Skeletal muscle satellite cell (primary cell): ENCODE data around the gene PTPRG.

ENCODE experiments used
- H3K27me3 ChIP-seq: 2 replicates; pipeline ENCODE4 v1.7.0; 2013; ENCODE audit warnings: low read length; ENCODE audit not compliant: control insufficient read depth, insufficient read depth
- H3K36me3 ChIP-seq: 2 replicates; pipeline ENCODE4 v1.7.0; 2013; ENCODE audit warnings: mild to moderate bottlenecking, control low read depth, low read length; ENCODE audit not compliant: insufficient read depth
- H3K4me1 ChIP-seq: 2 replicates; pipeline ENCODE4 v1.7.0; 2013; ENCODE audit warnings: low read length; ENCODE audit not compliant: control insufficient read depth, insufficient read depth
- H3K4me2 ChIP-seq: 2 replicates; pipeline ENCODE4 v1.7.0; 2013; ENCODE audit warnings: mild to moderate bottlenecking, low read length
- H3K4me3 ChIP-seq: 2 replicates; pipeline ENCODE4 v1.7.0; 2013; ENCODE audit warnings: low read length
- H3K9ac ChIP-seq: 2 replicates; pipeline ENCODE4 v1.7.0; 2013; ENCODE audit warnings: mild to moderate bottlenecking, low read depth, low read length, moderate library complexity
- H3K9me3 ChIP-seq: replicated peaks from 2 replicates; pipeline ENCODE4 v1.7.0; 2013; ENCODE audit warnings: mild to moderate bottlenecking, control low read depth, low read length

PTPRG gene

DNA sequence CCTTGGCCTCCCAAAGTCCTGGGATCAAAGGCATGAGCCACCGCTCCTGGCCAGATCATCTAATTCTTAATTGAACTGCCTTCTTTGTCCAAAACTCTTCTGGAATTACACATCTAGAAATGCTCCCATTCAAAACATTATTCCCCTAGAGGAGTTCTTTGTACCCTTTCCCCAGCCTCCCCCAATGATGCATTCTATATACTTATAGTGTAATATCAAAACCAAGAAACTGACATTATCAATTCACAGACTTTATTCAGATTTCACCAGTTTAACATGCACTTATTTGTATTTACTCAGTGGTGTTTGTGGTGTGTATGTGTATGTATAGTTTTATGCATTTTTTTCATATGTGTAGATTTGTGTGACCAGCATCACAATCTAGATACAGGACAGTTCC lies 85.0 kb downstream of the PTPRG start:
- Histone ChIP-seq H3K27me3 (no peaks in the 10 kb centered on the region), H3K36me3 (no peaks in the 10 kb centered on the region), H3K4me3 (no peak overlapping the region), H3K9me3 (peaks cover 5% of the 10 kb centered on the region), H3K4me1 (peaks cover 17% of the 10 kb centered on the region), H3K4me2 (no peak overlapping the region), H3K9ac (no peak overlapping the region)

- H3K27me3 ChIP-seq: no peaks in the 10 kb centered on the region
- H3K9ac ChIP-seq: no peak overlapping the region
- no peak overlapping the region for H3K4me3 ChIP-seq
- H3K9me3 ChIP-seq: peaks cover 5% of the 10 kb centered on the region
- H3K4me2 ChIP-seq: no peak overlapping the region
- no peaks in the 10 kb centered on the region for H3K36me3 ChIP-seq
- H3K4me1 ChIP-seq: peaks cover 17% of the 10 kb centered on the region
Observed at GRCh38 chr3:61646851-61647525, 85.6 kb downstream of the PTPRG start.

DNA sequence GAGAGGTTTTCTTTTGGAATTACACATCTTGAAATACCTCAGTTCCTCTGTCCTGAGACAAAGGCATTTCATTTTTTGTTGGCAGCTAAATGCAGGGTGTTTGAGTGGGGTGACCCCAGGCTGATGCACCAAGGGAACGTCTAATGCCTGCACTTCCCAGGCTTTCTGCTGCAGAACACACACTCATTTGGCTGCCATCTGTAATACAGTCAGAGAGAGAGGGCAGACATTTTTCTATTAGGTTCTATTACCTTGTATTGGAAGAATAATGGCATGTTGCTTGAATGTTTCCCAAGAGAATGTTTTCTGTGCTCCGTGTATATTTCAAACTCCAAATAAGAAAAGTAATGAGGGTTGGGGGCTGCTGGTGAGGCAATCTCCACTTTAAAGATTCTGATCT lies 87.1 kb downstream of the PTPRG start:
- Histone ChIP-seq H3K4me2 (no peak overlapping the region), H3K4me3 (no peak overlapping the region), H3K9ac (no peak overlapping the region), H3K27me3 (no peaks in the 10 kb centered on the region), H3K9me3 (peaks cover 5% of the 10 kb centered on the region), H3K4me1 (peaks cover 14% of the 10 kb centered on the region), H3K36me3 (no peaks in the 10 kb centered on the region)

- H3K36me3 ChIP-seq: no peaks in the 10 kb centered on the region
- H3K4me3 ChIP-seq: no peak overlapping the region
- H3K9me3 ChIP-seq: peaks cover 5% of the 10 kb centered on the region
- no peaks in the 10 kb centered on the region for H3K27me3 ChIP-seq
- H3K9ac ChIP-seq: no peak overlapping the region
- peaks cover 14% of the 10 kb centered on the region for H3K4me1 ChIP-seq
- H3K4me2 ChIP-seq: no peak overlapping the region
Observed at GRCh38 chr3:61649381-61650170, 88.2 kb downstream of the PTPRG start.

- H3K9me3 ChIP-seq: peaks cover 2% of the 10 kb centered on the region
- no peak overlapping the region for H3K4me2 ChIP-seq
- no peaks in the 10 kb centered on the region for H3K27me3 ChIP-seq
- peaks cover 14% of the 10 kb centered on the region for H3K4me1 ChIP-seq
- no peak overlapping the region for H3K9ac ChIP-seq
- H3K4me3 ChIP-seq: no peak overlapping the region
- H3K36me3 ChIP-seq: no peaks in the 10 kb centered on the region
Observed at GRCh38 chr3:61650276-61650675, 88.9 kb downstream of the PTPRG start.

DNA sequence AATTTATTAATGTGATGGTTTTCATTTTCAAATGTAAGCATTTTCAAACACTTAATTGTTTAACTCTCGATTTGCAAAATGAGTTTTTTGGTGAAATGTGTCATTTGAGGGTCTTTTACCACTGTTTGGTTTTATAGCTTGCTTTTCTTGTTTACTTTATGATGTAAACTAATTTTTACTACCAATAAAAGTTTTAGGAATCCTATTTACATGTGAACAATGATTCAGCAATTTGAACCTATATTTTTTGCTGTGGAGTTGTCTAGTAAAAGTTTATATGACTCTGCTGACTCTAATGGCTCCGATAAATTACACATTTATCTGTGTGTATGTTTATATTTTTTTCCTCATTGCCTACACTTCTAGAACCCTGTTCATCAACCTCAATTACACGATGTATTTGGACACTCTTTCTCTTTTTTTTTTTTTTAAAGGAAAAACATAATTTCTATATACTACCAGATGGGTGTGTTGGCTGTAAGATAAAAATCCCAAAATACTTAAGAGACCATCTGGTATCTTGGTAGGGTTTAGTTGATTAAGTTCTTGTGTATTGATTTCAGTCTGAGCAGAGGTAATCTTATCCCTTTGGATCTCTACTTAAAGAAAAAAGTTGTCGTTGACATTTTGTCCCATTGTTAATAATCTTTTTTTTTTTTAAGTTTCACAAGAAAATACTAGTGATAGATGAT lies 89.5 kb downstream of the PTPRG start:
- H3K4me1 ChIP-seq: peaks cover 14% of the 10 kb centered on the region
- H3K4me3 ChIP-seq: no peak overlapping the region

GRCh38 chr3:61657689-61658088 lies 96.3 kb downstream of the PTPRG start:
- Histone ChIP-seq H3K4me2 (no peak overlapping the region), H3K4me3 (no peak overlapping the region), H3K27me3 (no peaks in the 10 kb centered on the region), H3K9me3 (no peaks in the 10 kb centered on the region), H3K9ac (no peak overlapping the region), H3K36me3 (no peaks in the 10 kb centered on the region), H3K4me1 (no peaks in the 10 kb centered on the region)

More for the DNA sequence above, 89.5 kb downstream of the PTPRG start:
- H3K36me3 ChIP-seq: no peaks in the 10 kb centered on the region
- no peaks in the 10 kb centered on the region for H3K27me3 ChIP-seq
- no peak overlapping the region for H3K9ac ChIP-seq
- H3K4me2 ChIP-seq: no peak overlapping the region
- no peaks in the 10 kb centered on the region for H3K9me3 ChIP-seq

DNA sequence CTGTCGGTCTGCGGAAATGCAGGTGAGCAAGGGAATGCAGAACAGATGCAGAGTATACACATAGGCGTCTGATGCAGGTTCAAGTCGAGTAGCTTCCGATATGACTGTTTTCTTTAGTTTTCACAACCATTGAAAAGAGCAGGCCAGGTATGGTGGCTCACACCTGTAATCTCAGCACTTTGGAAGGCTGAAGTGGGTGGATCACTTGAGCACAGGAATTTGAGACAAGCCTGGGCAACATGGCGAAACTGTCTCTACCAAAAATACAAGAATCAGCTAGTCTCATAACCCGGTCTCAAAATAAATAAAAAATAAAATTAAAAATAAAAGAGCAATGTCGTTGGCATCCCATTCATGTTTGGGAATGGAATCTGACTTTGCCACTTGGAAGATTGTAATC lies 101.5 kb downstream of the PTPRG start:
- Histone ChIP-seq H3K4me2 (no peak overlapping the region), H3K36me3 (no peaks in the 10 kb centered on the region), H3K9me3 (no peaks in the 10 kb centered on the region), H3K9ac (no peak overlapping the region), H3K4me1 (peaks cover 12% of the 10 kb centered on the region), H3K27me3 (no peaks in the 10 kb centered on the region), H3K4me3 (no peak overlapping the region)

- Histone ChIP-seq H3K4me3 (peak overlapping the region; percentile 58), H3K36me3 (no peaks in the 10 kb centered on the region), H3K27me3 (no peaks in the 10 kb centered on the region), H3K4me1 (peaks cover 12% of the 10 kb centered on the region), H3K4me2 (peak overlapping the region; percentile 79), H3K9me3 (no peaks in the 10 kb centered on the region), H3K9ac (peak overlapping the region; percentile 37)
Observed at GRCh38 chr3:61663356-61664104, 102.2 kb downstream of the PTPRG start.

GRCh38 chr3:61664105-61664482 lies 102.7 kb downstream of the PTPRG start:
- Histone ChIP-seq H3K27me3 (no peaks in the 10 kb centered on the region), H3K4me3 (peak overlapping the region; percentile 58), H3K36me3 (no peaks in the 10 kb centered on the region), H3K4me2 (peak overlapping the region; percentile 79), H3K4me1 (peaks cover 12% of the 10 kb centered on the region), H3K9ac (no peak overlapping the region), H3K9me3 (no peaks in the 10 kb centered on the region)

GRCh38 chr3:61665121-61665520 lies 103.8 kb downstream of the PTPRG start:
- no peaks in the 10 kb centered on the region for H3K36me3 ChIP-seq
- no peak overlapping the region for H3K9ac ChIP-seq
- H3K4me3 ChIP-seq: no peak overlapping the region
- H3K4me2 ChIP-seq: no peak overlapping the region
- H3K9me3 ChIP-seq: no peaks in the 10 kb centered on the region
- H3K4me1 ChIP-seq: peaks cover 20% of the 10 kb centered on the region
- no peaks in the 10 kb centered on the region for H3K27me3 ChIP-seq
